RCC 7860 (cell line): Measurements from ENCODE around the gene IGSF23.
A peak's percentile ranks its signal among the peaks of the same experiment; 100 is the strongest.

ENCODE experiments used
- DNase-seq: peaks from one replicate; pipeline ENCODE4 v3.0.0-alpha.2; 2015; ENCODE audit warnings: low spot score
- FAIRE-seq: peaks from 2 replicates; lab custom pipeline; 2012; peaks lifted over from hg19 to GRCh38; lab: Jason Lieb, UNC

Gene IGSF23

GRCh38 chr19:44635581-44636438 lies 22.4 kb downstream of the IGSF23 start:
- FAIRE-seq (peak; percentile 46), DNase-seq (peak; percentile 37)

GRCh38 chr19:44636439-44637389 lies 23.4 kb downstream of the IGSF23 start:
- DNase-seq (no peak), FAIRE-seq (no peak)

- no peak for FAIRE-seq
- DNase-seq: no peak
Observed at GRCh38 chr19:44637390-44637764, 24.0 kb downstream of the IGSF23 start.

GRCh38 chr19:44640518-44640917 lies 27.2 kb downstream of the IGSF23 start:
- peak; percentile 46 for DNase-seq
- peak; percentile 62 for FAIRE-seq

- no peak for FAIRE-seq
Observed at GRCh38 chr19:44641501-44642265, 28.3 kb downstream of the IGSF23 start.

GRCh38 chr19:44642377-44642776 lies 29.0 kb downstream of the IGSF23 start:
- no peak for DNase-seq
- no peak for FAIRE-seq

More at GRCh38 chr19:44641501-44642265, 28.3 kb downstream of the IGSF23 start:
- no peak for DNase-seq

GRCh38 chr19:44643605-44644401 lies 30.4 kb downstream of the IGSF23 start, which contains the start of gene PVR:
TSS of gene PVR (plus strand) at chr19:44643910. CDS start at chr19:44644097, 187 bp downstream.
- peak; percentile 78 for DNase-seq
- FAIRE-seq: no peak

- DNase-seq (peak; percentile 28), FAIRE-seq (no peak)
Observed at GRCh38 chr19:44644402-44645016, 31.1 kb downstream of the IGSF23 start.

GRCh38 chr19:44645407-44646048 lies 32.2 kb downstream of the IGSF23 start:
- FAIRE-seq: no peak
- no peak for DNase-seq

GRCh38 chr19:44646049-44646416 lies 32.7 kb downstream of the IGSF23 start:
- DNase-seq (no peak), FAIRE-seq (no peak)

- DNase-seq (no peak), FAIRE-seq (no peak)
Observed at GRCh38 chr19:44647144-44647543, 33.8 kb downstream of the IGSF23 start.

GRCh38 chr19:44648631-44649251 lies 35.4 kb downstream of the IGSF23 start:
- DNase-seq: peak; percentile 77
- FAIRE-seq: peak; percentile 83

GRCh38 chr19:44649578-44650145 lies 36.3 kb downstream of the IGSF23 start:
- no peak for DNase-seq
- no peak for FAIRE-seq

GRCh38 chr19:44653343-44653742 lies 40.0 kb downstream of the IGSF23 start:
- FAIRE-seq: no peak

GRCh38 chr19:44653977-44654774 lies 40.8 kb downstream of the IGSF23 start:
- no peak for DNase-seq
- no peak for FAIRE-seq

More at GRCh38 chr19:44653343-44653742, 40.0 kb downstream of the IGSF23 start:
- no peak for DNase-seq

- DNase-seq (no peak), FAIRE-seq (no peak)
Observed at GRCh38 chr19:44657211-44657921, 44.0 kb downstream of the IGSF23 start.
